HL-60 (cell line): ENCODE measurements around the gene NLGN1.

ENCODE experiments used
- DNase-seq, 2 experiments: peaks; one replicate each; pipeline ENCODE4 v3.0.0-alpha.2; 2010 to 2020; ENCODE audit warnings: low read depth in 1 of 2, low spot score in 1 of 2
- H3K27ac ChIP-seq: fragments of 250-450 bp; sonication (Bioruptor Pico); replicated peaks from 2 replicates; pipeline ENCODE4 v1.5.1; 2020; ENCODE audit warnings: mild to moderate bottlenecking, moderate library complexity
- H3K27me3 ChIP-seq: fragments of 250-450 bp; sonication (Bioruptor Pico); 2 replicates; pipeline ENCODE4 v1.5.1; 2021; ENCODE audit warnings: mild to moderate bottlenecking, moderate library complexity; ENCODE audit not compliant: insufficient read depth, poor library complexity, severe bottlenecking
- H3K4me3 ChIP-seq: replicated peaks from 2 replicates; pipeline ENCODE4 v1.5.1; 2011; ENCODE audit warnings: mild to moderate bottlenecking, control low read depth, low read length; ENCODE audit not compliant: insufficient read depth
- CTCF ChIP-seq: IDR thresholded peaks from one replicate; pipeline ENCODE4 v1.5.1; 2011; ENCODE audit warnings: low read length, control low read depth, inconsistent platforms; ENCODE audit not compliant: insufficient read depth
- GABPA ChIP-seq: IDR thresholded peaks from 2 replicates; pipeline ENCODE4 v1.6.1; 2012; ENCODE audit warnings: low read depth
- POLR2AphosphoS5 ChIP-seq: IDR thresholded peaks from 2 replicates; pipeline ENCODE4 v1.6.1; 2012; ENCODE audit warnings: low read depth
- REST ChIP-seq: IDR thresholded peaks from 2 replicates; pipeline ENCODE4 v1.6.1; 2012; ENCODE audit warnings: low read depth; ENCODE audit not compliant: insufficient replicate concordance
- SPI1 ChIP-seq: IDR thresholded peaks from 2 replicates; pipeline ENCODE4 v1.6.1; 2012; ENCODE audit warnings: low read depth, mild to moderate bottlenecking, borderline replicate concordance

Gene NLGN1

GRCh38 chr3:173826901-173827609 lies 429.5 kb downstream of the NLGN1 start:
- no peak for DNase-seq
- Histone ChIP-seq H3K27ac (no peak overlapping the region), H3K27me3 (no peaks in the 10 kb centered on the region), H3K4me3 (no peak overlapping the region)
- TF ChIP-seq POLR2AphosphoS5: no peak
- no peak for TF ChIP-seq CTCF
- TF ChIP-seq SPI1: no peak
- TF ChIP-seq REST: no peak
- no peak for TF ChIP-seq GABPA

GRCh38 chr3:173838644-173839043 lies 441.1 kb downstream of the NLGN1 start:
- Histone ChIP-seq H3K4me3 (no peak overlapping the region), H3K27me3 (no peaks in the 10 kb centered on the region), H3K27ac (no peak overlapping the region)
- DNase-seq: no peak
- TF ChIP-seq POLR2AphosphoS5 (no peak), GABPA (no peak), CTCF (no peak), SPI1 (no peak), REST (no peak)

- Histone ChIP-seq H3K27me3 (no peaks in the 10 kb centered on the region), H3K27ac (no peak overlapping the region), H3K4me3 (no peak overlapping the region)
- no peak for TF ChIP-seq SPI1
- no peak for TF ChIP-seq REST
- TF ChIP-seq POLR2AphosphoS5: no peak
- TF ChIP-seq GABPA: no peak
- no peak for TF ChIP-seq CTCF
- no peak for DNase-seq
These were observed 442.3 kb downstream of the NLGN1 start for GRCh38 chr3:173839859-173840258.
